Superior temporal gyrus (tissue), 1 donor: ENCODE measurements around the gene SDC1.

Experiments used
- DNase-seq: peaks from one replicate; pipeline ENCODE4 v3.0.0-alpha.2; 2016; ENCODE audit errors: extremely low spot score

Gene SDC1

DNA sequence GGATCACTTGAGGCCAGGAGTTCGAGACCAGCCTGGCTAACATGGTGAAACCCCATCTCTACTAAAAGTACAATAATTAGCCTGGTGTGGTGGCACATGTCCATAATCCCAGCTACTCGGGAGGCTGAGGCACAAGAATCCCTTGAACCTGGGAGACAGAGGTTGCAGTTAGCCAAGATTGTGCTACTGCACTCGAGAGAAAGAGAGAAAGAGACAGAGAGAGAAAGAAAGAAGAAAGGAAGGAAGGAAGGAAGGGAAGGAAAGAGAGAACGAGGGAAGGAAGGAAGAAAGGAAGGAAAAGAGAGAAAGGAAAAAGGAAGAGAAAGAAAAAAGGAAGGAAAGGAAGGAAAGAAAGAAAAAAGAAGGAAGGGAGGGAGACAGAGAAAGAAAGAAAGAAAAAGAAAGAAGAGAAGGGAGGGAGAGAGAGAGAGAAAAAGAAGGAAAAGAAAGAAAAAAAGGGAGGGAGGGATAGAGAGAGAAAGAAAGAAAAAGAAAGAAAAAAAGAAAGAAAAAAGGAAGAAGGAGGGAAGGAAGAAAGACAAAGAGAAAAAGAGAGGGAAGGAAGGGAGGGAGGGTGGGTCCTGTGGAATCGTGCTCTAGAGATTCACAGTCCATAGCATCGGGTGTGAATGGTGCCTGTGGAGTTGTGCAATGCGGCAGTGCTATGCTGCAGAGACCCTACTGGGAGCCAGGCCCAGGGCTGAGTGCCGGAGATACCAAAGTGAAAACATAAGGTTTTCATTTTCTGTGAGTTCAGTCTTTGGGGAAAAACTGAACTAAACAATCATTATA, 4.6 kb upstream of the SDC1 start:
- no peak for DNase-seq

GRCh38 chr2:20227894-20228505, 3.1 kb upstream of the SDC1 start:
- DNase-seq, result no peak

DNA sequence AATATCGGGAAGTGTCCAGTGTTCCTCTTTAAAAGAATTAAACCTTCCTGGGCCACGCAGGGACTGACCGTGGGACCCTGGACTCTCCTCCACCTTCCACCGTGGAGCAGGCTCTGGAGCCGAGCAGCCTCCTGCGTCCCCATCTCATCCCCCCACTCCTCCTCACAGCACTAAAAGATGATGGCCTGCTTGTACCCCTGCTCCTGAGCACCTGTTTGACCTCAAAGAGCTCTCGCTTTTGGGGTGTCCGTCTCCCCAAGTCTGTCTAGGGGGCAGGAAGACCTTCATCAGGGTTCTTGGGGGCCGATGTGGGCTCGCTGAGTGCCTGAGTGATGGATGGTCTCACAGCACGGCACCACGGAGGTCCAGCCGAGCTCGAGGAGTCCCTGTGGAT, 1.2 kb upstream of the SDC1 start:
- no peak for DNase-seq

GRCh38 chr2:20225294-20226151, 593 bp upstream of the SDC1 start:
- DNase-seq, result no peak

DNA sequence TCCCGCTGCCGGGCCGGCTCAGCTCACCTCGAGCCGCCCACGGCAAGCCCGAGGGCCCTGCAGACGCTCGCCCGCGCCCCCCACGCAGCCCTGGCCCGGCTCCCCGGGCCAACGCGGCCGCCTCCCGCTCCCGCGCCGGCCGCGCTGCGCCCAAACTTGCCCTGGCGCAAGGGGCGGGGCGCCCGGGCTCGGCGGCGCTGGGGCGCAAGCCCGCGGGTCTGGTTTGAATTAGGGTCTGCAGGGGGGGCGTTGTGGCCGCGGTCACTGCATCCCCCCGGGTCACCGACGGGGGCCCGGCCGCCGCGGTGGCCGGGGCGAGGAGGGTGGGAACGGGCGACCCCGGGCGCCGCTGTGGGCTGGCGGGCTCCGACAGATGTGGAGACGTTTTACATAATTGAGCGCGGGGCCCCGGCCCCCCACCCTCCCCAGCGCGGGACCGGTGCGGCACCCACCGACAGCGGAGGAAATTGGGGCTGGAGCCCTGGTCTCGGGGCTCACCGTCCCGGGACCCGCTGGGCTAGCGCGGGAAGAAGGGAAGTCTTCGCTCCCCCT, 690 bp downstream of the SDC1 start:
- DNase-seq, result no peak

GRCh38 chr2:20223407-20224163, 1.3 kb downstream of the SDC1 start:
- DNase-seq, result no peak

- no peak for DNase-seq
Observed at GRCh38 chr2:20222769-20223406, 2.0 kb downstream of the SDC1 start.

GRCh38 chr2:20222014-20222768, 2.7 kb downstream of the SDC1 start:
- no peak for DNase-seq

- no peak for DNase-seq
Observed at GRCh38 chr2:20221555-20221973, 3.4 kb downstream of the SDC1 start.

DNA sequence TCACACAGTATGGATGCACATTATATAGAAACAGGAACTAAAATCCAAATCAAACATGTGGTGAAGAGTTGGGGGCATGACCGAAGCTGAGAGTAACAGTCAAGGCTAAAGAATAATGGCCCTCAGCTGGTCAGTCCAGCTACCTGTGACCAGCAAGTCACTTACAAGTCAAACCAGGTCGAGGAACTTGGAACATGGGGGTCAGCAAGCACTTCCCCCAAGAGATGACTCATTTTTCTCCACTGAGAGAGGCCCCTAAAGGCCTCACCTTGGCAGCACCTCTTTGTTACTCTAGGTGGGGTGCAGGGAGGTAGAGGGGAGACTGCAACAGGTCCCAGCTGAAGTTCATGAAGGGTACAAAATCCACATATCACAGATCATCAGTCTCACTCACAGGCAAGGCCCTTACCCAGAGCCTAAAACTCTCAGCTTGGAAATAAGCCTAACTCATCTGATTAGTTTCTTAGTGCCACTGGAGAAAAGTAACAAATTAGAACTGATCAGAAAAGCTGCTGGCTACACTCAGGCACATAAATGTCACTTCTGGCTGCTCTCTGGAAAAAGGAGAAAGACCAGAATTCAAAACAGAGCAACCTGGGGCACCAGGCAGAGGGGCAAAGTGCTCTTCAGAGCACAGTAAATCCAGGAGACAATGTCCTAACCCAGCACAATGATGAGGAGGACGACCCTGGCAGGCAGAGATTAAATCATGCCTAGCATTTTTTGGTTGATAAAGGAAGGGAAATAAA, 4.0 kb downstream of the SDC1 start:
- no peak for DNase-seq

DNA sequence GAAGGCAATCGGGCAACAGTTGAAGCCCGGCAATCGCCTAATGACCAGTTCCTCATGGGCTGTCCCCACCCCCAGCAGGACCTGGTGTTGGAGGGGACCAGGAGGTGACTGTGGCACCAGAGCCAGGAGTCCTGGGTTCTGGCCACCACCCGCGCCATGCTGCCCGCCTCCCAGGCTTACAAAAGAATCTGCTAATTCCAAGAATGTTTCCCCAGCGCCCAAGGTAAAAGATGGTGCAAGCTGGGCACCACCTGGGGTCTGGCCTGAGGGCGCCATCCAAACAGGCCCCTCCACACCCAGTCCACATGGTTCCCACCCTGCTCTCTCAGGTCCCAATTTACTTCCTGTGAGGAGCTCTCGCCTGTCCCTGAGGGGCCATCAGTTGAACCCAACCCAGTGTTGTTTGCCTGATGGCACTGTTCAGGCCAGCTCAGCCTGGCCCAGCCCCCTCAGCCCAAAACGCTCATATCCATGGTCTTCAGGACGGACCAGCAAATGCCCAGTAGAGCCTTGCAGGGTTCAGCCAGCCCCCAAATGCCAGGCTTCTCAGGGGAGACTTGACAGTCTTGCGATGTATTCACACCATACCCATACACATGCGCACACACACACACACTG, 5.1 kb downstream of the SDC1 start:
- no peak for DNase-seq

DNA sequence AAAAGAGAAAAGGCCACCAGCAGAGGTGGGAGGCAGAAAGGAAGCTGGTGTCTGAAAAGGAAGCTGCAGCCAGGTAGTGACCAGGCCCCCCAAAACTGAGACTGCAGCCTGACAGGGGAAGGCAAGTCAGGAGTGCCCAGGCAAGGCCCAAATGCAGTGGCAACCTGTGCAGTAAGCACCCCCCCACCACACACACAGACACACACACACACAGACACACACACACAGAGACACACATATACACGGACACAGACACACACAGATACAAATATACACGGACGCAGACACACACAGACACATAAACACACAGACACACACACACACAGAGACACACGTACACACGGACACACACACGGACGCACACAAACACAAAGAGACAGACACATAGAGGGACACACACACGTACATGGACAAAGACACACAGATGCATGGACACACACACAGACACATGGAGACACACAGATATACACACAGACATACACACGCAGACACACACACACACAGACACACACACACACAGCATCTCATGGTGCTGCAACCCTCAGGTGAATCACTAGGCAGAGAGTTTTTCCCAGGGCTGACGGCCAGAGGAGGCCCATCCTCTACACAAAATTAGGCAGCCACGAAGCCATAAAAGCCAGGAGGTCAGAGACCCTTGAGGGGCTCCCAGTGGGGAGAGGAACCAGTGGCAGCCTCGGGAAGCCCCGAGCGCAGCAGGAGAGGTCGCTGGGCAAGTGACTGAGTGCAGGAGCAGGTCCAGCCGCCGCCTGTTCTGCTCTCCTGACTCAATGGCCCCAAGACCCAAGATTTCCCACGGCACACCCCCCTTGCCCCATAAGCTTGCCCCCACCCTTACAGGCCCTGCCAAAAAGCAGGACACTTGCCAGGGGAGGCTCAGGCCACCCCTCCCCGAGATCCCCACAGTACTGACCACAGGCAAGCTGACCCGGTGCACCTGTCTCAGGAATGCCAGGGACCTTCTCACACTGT, 6.3 kb downstream of the SDC1 start:
- DNase-seq, result no peak

GRCh38 chr2:20217041-20217970, 7.6 kb downstream of the SDC1 start:
- DNase-seq, result no peak

GRCh38 chr2:20216130-20217025, 8.6 kb downstream of the SDC1 start:
- DNase-seq, result no peak

GRCh38 chr2:20215183-20216040, 9.5 kb downstream of the SDC1 start:
- no peak for DNase-seq
